Gastroesophageal sphincter (tissue), 4 donors: ENCODE measurements around the gene CCDC57. TPM values are rescaled to one million over a fixed set of nuclear protein-coding genes. Genes with fewer than 3 reads are reported as not detected.

Experiments
- ATAC-seq: fragments of 150-250 bp; one replicate; pipeline ENCODE4 v1.9.1; 2016; ENCODE audit warnings: mild to moderate bottlenecking, moderate library complexity
- H3K27ac ChIP-seq, 4 donors: fragments of 200-600 bp; sonication (generic) in 3 of 4; 1 replicate in 3 of 4; 2 replicates in 1 of 4; pipeline ENCODE4 v1.5.1; 2016 to 2019
- H3K27me3 ChIP-seq: fragments of 200-600 bp; sonication (generic); one replicate; pipeline ENCODE4 v1.5.1; 2019
- H3K36me3 ChIP-seq, 2 donors: fragments of 200-600 bp; sonication (generic); one replicate each; pipeline ENCODE4 v1.5.1; 2019; ENCODE audit warnings: control low read depth in 1 of 2
- H3K4me1 ChIP-seq, 3 donors: fragments of 200-600 bp; sonication (generic); 1 replicate in 2 of 3; 2 replicates in 1 of 3; pipeline ENCODE4 v1.5.1; 2016 to 2019; ENCODE audit warnings: control low read depth in 2 of 3
- H3K4me3 ChIP-seq, 2 donors: fragments of 200-600 bp; sonication (generic); one replicate each; pipeline ENCODE4 v1.5.1; 2019; ENCODE audit warnings: mild to moderate bottlenecking in 1 of 2, moderate library complexity in 1 of 2
- H3K9me3 ChIP-seq, 3 donors: fragments of 200-600 bp; sonication (generic); one replicate each; pipeline ENCODE4 v1.5.1; 2017 to 2019; ENCODE audit warnings: control low read depth in 2 of 3
- CTCF ChIP-seq, 4 experiments: fragments of 200-600 bp in 2 of 4; fragments of 450-650 bp in 2 of 4; sonication (generic) in 1 of 4; IDR thresholded peaks; one replicate each; pipeline ENCODE4 v1.5.1; 2017 to 2019; ENCODE audit warnings: antibody characterized with exemption in 4 of 4, mild to moderate bottlenecking in 2 of 4, moderate library complexity in 2 of 4
- EP300 ChIP-seq: sonication (generic); formaldehyde crosslinking; IDR thresholded peaks from one replicate; pipeline ENCODE4 v1.6.1; 2017; ENCODE audit warnings: antibody characterized with exemption, mild to moderate bottlenecking
- POLR2A ChIP-seq, 2 donors: fragments of 450-650 bp; IDR thresholded peaks; one replicate each; pipeline ENCODE4 v1.6.1; 2017; ENCODE audit warnings: antibody characterized with exemption in 2 of 2, mild to moderate bottlenecking in 2 of 2, moderate library complexity in 1 of 2
- POLR2AphosphoS5 ChIP-seq: sonication (generic); formaldehyde crosslinking; IDR thresholded peaks from one replicate; pipeline ENCODE4 v1.6.1; 2017; ENCODE audit warnings: antibody characterized with exemption
- WGBS, 2 donors: methylation state at CpG; one replicate each; pipeline ENCODE4 v1.1.5; 2018; ENCODE audit warnings: low coverage in 1 of 2; 5-methylcytosine and 5-hydroxymethylcytosine counted together
- total RNA-seq, 4 donors: library from RNA; depleted of rRNA; stranded (reverse); fragments of >200 nt; gene quantifications; one replicate each; pipeline ENCODE4 v1.1.0, GENCODE V29; 2016

Gene CCDC57
- total RNA-seq, 4 donors from 2014 or later, result 6.5 to 28.2 (median 16.2) TPM

GRCh38 chr17:82092628-82092994, 120.0 kb downstream of the CCDC57 start:
- ATAC-seq, result no peak
- H3K27ac ChIP-seq, result no peak overlapping the region
- TF ChIP-seq POLR2AphosphoS5, result no peak
- TF ChIP-seq POLR2A (IDR thresholded peaks at IDR 0.05), result no peak
- no peak for TF ChIP-seq CTCF (IDR thresholded peaks at IDR 0.05)
- no peak for TF ChIP-seq EP300
- peaks cover 0 to 23% (median 11%) of the 10 kb centered on the region in 3 donors for H3K4me1 ChIP-seq
- H3K27me3 ChIP-seq, result no peaks in the 10 kb centered on the region
- no CpG with 5 or more reads among the region's 20 CpGs for WGBS, 2 donors
- no peaks in the 10 kb centered on the region for H3K9me3 ChIP-seq
- no peak overlapping the region for H3K4me3 ChIP-seq
- peaks cover 0 to 86% of the 10 kb centered on the region in 2 donors for H3K36me3 ChIP-seq

GRCh38 chr17:82092094-82092586, 120.5 kb downstream of the CCDC57 start:
- Histone ChIP-seq H3K9me3 (no peaks in the 10 kb centered on the region), H3K27ac (no peak overlapping the region), H3K36me3 (peaks cover 0 to 91% of the 10 kb centered on the region in 2 donors), H3K27me3 (no peaks in the 10 kb centered on the region), H3K4me3 (no peak overlapping the region), H3K4me1 (peaks cover 0 to 18% (median 9%) of the 10 kb centered on the region in 3 donors)
- WGBS, 2 donors, result 93% methylated on average over 5 of the region's 23 CpGs; no CpG with 5 or more reads in 1 of the 2 donors
- no peak for TF ChIP-seq CTCF (IDR thresholded peaks at IDR 0.05)
- no peak for TF ChIP-seq EP300
- no peak for TF ChIP-seq POLR2A (IDR thresholded peaks at IDR 0.05)
- no peak for TF ChIP-seq POLR2AphosphoS5
- no peak for ATAC-seq

- Histone ChIP-seq H3K27ac (no peak overlapping the region), H3K4me3 (no peak overlapping the region), H3K4me1 (peaks cover 0 to 12% (median 2%) of the 10 kb centered on the region in 3 donors), H3K36me3 (peaks cover 0 to 98% of the 10 kb centered on the region in 2 donors), H3K9me3 (no peaks in the 10 kb centered on the region), H3K27me3 (no peaks in the 10 kb centered on the region)
- no CpG with 5 or more reads among the region's 37 CpGs for WGBS, 2 donors
- ATAC-seq, result no peak
- TF ChIP-seq POLR2AphosphoS5 (no peak), CTCF (IDR thresholded peaks at IDR 0.05) (no peak)
Observed at GRCh38 chr17:82091264-82092066, 121.2 kb downstream of the CCDC57 start.

GRCh38 chr17:82090549-82091263, 121.9 kb downstream of the CCDC57 start:
- peaks cover 0 to 100% of the 10 kb centered on the region in 2 donors for H3K36me3 ChIP-seq
- no peak overlapping the region for H3K4me3 ChIP-seq
- H3K9me3 ChIP-seq, result no peaks in the 10 kb centered on the region
- H3K27me3 ChIP-seq, result no peaks in the 10 kb centered on the region
- H3K27ac ChIP-seq, result no peak overlapping the region
- no peak for ATAC-seq
- TF ChIP-seq POLR2AphosphoS5, result no peak
- TF ChIP-seq POLR2A (IDR thresholded peaks at IDR 0.05), result no peak
- TF ChIP-seq EP300, result no peak
- no peak for TF ChIP-seq CTCF (IDR thresholded peaks at IDR 0.05)
- H3K4me1 ChIP-seq, result peaks cover 0 to 4% (median 0%) of the 10 kb centered on the region in 3 donors
- WGBS, 2 donors, result no CpG with 5 or more reads among the region's 29 CpGs
